Stromal cell of bone marrow (primary cell): ENCODE data around the gene ME3.

Source experiments
- DNase-seq: peaks from one replicate; pipeline ENCODE4 v3.0.0-alpha.2; 2012; ENCODE audit warnings: low read depth

The ME3 gene

DNA sequence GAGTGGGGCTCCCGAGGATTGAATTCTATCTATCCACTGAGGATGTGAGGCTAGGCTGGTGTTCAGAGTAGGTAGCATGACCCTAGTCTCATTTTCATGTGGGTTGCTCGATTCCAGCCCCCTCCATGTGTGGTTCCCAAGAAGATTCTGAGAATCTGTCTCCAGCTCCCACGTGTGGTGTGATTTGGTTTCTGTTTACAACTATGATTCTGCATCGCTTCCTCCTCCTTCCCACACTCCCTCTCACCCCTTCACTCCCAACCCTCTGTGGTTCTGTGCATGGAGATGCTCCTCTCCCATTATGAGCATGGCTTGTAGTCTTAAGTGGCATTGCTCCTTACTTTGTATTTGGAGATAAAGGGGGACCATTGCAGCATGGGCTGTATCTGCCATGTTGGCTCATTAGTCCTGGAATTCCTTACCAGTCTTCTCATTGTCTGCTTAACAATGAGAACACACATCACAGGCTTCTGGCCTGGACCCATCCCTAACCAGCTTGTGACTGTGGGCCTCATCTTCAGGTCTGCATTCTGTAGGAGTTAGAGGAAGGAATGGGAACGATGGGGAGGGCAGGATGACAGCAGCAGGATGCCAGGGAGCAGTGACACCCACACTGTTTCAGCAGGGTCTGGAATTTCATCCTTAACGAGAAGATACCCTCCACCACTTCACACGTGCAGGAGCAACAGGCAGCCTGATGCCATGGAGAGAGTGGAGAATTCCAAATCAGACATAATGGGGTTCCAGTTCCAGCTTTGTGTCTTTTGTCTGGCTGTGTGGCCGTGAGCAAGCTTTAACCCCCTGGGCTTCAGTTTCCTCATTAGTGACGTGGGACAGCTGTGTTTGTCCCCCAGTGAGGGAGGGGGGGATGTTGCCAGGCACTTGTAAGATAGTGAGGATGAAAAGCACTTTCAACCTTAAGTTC is 211.7 kb downstream of the ME3 start:
- no peak for DNase-seq

DNA sequence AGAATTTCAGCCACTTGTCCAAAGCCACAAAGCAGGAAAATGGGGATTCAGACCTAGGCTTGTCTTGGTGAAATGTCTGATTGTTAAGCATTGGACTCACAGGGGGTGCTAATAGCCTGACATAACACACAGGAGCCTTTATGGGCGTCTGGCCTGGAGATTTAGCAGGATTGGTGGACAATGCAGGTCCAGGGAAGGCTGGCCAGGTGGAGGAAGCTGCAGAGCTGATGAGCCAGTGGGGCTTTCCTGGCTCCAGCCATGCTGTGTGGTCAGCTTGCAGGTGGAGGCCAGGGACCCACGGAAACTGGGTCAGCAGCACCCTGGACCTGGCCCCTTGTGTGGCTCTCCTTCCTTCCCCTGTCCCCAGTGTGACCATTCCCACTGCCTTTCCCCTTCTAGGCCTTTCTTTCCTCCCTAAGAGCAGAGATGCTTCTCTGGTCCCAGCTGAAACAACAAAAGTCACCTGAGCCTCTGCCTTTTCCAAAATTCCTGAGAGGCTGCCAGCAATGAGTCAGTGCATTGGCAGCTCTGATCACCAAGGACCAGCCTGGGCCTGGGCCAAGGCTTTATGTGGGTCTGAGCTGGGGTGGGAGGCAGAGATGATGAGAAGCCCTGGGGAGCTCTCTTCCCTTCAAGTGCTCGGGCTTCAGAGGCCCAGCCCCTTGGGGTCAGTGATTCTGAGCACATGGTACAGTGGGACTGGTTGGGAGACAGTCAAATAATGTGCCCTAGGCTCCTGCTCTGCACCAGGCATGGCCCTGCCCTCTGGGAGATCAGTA is 212.5 kb downstream of the ME3 start:
- DNase-seq = no peak

DNA sequence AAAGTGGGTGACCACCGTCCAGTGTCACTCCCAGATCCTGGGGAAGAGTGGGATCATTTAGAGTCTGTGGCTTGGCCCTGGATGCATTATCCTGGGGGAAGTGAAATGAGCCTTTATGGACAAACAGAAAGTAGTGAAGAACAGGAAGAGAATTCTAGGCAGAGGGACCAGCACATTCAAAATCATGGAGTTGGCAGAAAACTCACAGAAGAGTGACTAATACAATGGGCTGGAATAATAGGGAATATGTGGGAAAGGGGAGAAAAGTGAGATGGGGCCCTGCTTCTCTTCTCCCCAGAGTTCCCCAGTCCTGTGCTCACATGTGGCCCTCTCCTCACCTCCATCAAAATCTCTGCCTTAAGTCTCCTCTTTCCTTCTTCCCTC is 213.4 kb downstream of the ME3 start:
- DNase-seq = no peak

DNA sequence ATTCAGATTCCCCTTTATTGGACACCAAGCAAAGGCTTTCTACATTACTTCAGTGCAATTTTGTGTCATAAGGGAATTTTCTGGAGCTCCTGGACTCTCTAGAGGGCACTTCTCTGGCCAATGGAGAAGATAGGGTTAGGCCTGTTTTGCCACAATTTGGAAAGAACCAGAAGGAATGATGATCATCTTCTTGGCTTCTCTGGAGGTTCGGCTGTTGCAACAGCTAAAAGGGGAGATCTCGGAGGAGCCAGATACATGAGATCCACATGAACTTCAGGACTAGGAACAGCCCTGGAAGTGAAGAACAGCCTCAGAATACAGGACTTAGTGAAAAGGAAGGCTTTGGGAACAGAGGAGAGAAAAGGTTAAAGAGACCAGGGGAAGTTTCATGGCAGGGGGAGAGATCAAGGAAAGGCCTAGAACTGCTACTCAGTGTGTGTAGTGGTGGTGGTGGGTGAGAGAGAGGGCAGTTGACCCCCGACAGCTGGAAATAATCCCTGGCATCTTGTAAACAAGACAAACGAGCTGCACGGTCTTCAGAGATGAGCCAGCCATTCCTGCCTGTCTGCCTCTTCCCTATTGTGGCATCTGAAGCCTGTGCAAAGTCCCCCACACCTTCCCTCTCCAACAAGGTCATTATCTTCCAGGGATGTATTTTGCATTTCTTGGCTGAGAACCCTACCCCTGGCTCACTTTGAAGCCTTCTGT is 214.0 kb downstream of the ME3 start:
- no peak for DNase-seq

DNA sequence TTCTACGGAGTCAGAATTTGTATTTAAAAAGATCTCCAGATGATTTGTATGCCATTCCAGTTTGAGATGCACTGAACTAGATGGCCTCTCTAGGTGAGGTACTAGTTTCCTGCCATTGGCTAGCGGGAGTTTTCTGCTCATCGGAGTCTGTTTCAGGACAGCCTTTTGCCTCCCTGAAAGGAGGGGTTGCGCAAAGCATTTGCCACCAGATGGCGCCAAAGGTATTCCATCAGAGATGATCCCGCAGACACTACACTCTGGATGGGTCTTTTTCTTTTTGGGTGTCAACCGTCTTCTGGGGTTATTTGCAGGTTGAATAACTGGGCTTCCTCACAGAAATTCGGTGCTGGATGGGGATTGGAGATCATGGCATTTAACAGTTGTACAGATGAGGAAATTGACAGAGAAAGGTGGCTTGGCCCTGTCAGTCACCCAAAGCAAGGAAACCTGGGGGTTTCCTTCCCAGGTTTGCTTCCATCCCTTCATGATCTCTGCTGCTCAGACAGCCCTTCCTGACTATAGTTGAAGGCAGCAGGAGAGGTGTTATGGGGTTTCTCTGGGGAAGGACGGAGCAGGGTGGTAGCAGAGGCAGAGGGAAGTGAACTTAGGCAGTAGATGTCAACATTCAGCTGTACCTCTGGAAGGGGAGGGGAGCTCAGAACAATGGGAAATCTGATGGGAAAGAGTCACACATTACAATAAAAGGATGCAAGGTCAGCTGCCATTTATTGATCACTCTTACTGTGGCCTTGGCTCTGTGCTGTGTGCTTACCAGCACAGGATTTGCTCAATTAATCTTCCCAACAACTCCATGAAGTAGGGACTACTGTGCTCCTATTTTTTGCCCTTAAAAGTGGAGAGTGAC is 216.1 kb downstream of the ME3 start:
- no peak for DNase-seq

DNA sequence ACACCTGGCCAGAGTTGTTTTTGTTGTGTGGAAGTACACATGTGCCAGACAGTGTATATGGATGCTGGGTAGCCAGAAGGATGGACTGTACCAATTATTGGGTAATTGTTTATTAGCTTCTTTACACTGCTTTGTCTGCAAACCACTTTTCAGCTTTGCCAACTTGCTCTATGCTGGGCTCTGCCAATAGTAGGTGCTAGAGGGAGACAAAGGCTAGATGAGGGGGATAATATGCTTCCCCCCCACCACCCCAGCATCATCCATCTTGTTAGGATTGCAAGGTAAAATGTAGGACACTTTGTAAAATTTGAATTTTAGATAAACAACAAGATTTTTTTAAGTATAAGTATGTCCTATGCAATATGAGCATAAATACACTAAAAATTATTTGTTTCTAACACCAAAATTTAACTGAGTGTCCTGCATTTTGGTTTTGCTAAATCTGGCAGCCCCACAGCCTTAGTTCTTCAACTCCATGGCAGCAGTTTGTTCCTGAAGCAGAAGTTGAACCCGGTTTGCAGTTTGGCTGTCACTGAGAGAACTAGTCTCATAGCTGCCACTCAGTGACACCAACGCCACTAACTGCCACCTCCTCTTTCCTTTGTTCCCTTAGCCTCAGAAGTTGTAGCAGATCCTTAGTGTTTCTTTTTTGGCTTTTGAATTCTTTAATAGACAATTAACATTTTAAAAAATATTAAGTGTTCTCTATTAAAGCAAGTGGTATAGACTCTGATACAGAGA is 219.0 kb downstream of the ME3 start:
- no peak for DNase-seq

DNA sequence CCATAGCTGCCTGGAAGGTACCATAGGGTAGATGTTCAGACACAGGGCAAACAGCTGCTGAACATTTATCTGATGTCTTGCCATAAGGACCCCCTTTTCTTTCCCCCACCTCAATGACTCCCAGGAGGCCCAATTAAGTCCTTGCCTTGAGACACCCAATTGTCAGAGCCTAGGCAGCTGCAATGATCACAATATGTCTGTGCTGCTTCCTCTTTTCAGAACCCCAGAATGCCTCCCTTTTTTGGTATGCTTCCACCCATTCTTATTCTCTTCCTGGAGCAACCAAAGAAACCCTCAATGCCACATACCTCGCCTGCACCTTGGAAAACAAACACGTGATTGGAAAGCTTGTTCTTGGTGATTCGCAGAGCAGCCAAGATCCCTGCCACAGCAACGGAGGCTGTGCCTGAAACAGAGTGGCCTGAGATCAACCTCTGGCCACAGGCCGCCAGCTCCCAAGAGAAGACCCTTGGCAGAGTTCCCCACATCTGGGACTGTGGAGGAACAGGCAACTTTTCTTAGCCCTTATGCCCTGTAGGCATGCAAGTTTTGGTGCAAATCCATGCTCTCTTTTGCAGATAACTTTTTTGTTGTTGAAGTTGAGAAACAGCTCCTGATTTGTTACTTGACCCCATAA is 222.3 kb downstream of the ME3 start:
- DNase-seq = no peak

DNA sequence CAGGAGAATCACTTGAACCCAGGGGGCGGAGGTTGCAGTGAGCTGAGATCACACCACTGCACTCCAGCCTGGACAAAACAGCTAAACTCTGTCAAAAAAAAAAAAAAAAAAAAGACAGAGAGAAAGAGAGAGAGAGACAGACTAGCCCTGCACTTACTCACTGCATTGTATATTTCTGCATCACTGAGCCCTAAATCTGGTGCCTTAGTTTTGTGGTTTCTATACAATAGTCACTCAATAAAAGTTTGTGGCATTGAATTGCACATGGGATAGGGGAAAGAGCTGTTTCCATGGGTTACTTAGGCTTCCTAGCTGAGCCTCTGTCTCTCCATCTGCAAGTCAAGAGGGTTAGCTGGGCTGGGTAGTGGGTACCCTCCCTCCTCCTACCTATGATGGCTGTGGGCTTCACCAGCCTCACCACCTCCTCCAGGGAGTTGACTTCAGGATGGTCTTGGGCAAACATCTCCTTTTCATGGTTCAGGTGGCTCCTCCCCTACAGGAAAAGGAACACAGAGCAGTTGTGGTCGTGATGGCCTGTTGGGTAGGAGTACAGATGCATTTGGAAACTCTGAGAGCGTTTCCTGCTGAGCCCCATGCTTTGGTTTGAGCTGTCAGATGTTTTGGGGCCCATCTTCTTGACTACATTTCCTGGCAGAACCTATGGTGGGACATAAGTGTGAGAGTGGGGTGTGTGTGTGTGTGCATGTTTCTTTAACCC is 224.5 kb downstream of the ME3 start:
- DNase-seq = no peak

DNA sequence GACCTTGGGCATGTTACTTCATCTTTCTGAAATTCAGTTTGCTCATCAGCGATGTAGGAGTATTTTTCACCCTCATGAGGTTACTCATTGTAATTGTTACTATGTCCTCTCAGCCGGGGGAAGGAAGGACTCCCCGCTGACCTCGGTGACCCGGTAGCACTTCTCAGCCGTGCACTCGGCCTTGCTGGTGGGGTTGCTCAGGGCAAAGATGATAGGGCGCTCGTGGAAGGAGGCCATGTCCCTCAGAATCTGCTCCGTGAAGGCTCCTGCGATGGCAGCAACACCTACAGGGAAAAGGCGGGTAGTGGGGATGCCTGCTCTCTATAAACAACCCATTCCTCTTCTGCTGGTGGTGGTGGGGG is 225.5 kb downstream of the ME3 start:
- DNase-seq = no peak

DNA sequence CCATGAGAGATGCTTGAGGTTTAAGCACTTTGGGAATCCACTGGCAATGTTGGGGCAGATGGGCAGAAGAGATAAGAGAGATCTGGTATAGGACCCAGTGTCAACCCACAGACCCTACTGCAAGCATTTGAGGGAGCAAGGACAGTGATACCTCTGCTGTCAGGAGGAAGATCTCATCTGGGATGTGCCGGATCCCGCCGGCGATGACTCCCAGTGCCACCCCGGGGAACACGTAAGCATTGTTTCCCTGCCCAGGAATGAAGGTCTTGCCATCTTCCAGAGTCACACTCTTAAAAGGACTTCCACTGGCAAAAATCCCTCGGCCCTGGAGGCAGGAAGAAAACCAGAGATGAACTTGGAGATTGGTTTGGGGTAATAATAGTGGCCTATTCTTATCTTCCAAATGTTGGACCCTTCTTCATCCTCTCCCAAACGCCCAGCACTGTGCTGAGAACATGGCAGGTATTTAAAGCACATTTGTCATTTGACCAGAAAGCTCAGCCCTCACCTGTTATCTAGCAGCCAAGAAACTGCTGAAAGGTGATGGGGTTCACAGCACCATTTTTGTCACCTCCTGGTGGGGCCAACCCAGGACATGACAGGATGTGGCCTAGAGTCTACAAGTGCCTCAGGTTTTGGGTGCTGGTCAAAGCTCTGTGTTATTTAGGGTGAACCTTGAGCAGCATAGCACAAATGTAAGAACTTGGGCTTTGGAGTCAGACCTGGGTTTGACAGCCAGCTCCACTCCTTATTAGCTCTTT is 226.1 kb downstream of the ME3 start:
- no peak for DNase-seq

DNA sequence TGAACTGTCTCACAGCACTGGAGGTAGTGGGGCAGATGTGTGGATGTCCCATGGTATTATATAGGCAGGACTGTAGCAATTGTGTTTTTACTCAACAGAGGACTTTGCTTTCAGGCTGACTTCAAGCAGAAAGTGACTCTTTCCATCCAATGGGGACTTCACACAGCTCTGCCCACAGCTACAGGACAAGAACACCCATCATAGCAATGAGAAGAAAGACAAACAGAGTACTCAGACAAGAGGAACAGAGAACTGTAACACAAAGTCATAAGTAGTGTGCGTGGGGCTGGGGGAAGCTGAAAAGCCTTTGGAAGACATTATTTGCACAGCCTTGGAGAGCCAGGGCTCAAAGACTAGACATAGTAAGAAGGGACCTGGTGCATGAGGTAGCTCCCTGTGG is 227.4 kb downstream of the ME3 start:
- no peak for DNase-seq

DNA sequence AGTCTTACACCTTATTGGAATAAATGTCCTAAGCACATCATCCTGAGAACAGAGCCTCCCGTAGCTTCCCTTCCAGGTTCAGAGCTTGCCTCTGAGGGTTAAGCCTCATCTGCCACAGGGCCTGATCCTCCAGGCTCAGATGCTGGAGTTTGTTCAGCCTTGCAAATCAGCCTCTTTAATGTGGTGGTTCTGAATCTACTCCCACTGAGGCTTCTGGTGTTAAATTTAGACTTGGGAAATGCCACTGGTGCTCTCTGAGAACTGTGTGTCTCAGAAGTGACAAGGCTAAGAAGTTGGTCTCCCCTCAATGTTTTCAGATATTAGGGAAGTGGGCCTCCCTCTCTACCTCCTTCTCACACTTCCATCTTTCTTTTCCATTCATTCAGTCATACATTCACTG is 229.0 kb downstream of the ME3 start:
- no peak for DNase-seq

DNA sequence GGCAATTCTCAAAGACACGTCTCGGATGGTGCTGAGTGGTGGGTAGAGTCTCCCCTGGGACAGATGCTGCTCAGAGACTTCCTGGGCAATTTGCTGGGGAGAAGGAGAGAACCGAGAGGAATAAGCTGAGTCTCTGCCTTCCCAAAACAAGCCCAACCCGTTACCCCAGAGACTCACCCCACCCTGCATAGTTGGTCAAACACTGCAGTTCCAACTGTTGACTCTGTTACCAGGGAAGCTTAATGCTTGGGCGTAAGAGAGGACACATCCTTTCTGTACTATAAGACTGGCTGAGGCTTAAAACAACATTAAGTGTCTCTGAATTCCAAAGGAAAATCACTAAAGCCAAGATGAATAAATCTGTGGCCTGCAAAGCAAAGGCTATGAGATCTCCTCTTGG is 229.6 kb downstream of the ME3 start:
- DNase-seq = peak; percentile 83

DNA sequence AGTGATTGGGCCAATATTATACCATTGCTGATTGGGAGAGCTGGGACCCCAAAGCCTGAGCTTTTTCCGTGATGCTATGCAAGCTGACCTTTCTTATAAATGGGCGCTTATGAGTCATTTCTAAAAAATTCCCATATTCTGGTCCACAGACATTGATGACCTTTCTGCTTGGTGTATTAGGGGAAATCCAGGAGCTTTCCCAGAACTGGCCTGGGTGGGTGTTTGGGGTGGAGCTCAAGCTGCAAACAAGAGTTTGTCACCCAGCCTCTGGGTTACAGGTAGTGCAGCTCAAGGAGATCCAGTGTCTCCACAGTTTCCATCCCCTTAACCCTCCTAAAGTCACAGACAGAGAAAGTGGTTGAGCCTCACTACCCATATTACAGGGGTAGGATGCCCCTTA is 230.0 kb downstream of the ME3 start:
- no peak for DNase-seq

DNA sequence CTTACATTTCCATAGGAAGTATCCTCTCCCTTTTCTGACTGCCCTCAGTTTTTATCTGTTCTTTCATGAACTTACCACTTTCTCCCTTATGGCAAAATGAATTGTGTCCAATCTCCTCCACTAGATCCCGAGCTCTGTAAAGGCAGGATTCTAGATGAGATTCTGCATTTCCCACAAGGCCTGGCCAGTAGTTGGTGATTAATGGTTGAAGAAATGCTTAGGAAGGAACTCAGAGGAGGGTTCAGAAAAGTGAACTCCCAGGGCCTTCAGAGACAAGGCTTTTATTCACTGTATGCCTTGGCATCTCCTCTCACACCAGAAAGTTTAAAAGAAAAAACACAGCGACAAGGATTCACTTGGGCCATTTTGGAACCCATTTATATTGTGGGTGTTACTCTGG is 231.6 kb downstream of the ME3 start:
- peak; percentile 63 for DNase-seq

DNA sequence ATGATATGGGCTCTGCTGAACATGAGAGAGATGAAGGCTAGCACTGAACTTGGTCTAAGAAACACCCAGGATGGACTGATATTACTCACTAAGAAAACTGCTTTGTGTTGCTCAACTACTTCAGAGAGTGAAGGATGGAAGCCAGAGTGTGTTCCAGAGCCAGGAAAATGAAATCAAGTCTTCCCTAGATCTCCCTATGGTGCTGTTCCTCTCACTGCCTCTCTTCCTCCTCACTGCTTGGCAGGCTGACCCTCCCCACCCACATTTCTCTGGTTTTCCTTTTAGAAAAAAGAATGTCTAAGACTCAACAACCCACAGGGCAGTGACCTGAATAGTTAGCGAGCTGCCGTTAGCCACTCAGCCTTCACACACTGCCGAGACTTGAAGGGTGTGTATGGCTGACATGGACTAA is 232.1 kb downstream of the ME3 start:
- peak; percentile 96 for DNase-seq

DNA sequence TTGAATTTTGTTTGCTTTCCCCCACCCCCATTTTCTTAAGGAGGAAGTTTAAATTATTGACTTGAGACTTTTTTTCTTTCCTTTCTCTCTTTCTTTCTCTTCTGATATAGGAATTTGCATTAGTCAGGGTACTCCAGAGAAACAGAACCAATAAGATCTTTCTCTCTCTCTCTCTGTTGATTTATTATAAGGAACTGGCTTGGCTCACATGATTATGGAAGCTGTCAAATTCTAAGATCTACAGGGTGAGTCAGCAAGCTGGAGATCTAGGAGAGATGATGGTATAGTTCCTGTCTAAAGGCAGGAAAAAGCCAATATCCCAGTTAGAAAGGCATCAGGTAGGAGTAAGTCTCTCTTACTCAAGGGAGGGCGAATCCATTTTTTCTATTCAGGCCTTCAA is 233.7 kb downstream of the ME3 start:
- DNase-seq = no peak

DNA sequence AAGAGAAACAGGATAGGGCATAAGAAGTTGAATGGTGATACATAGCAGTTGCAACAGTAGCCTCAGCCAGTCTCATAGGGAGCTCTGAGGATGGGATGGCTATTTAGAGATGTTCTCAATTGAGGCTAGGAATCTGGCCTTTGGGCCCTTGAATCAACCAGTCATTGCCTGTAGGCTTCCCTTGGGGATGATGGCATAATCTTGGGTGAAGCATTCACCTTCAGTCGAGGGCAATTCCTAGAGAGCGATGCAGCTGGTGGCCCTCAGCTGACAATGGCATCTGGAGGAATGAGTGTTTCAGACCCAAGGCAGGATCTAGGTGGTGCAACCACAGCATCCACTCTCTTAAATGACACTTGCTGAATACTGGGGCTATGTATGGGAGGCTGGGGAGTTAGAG is 236.7 kb downstream of the ME3 start:
- no peak for DNase-seq
